GM18867 (cell line): ENCODE data around the gene THAP6.

Experiments
- ATAC-seq: cut with Tn5 transposase; IDR thresholded peaks from one replicate; pipeline ENCODE4 v1.9.1; 2021; ENCODE audit warnings: mild to moderate bottlenecking, moderate library complexity; ENCODE audit not compliant: unreplicated experiment

THAP6 gene

DNA sequence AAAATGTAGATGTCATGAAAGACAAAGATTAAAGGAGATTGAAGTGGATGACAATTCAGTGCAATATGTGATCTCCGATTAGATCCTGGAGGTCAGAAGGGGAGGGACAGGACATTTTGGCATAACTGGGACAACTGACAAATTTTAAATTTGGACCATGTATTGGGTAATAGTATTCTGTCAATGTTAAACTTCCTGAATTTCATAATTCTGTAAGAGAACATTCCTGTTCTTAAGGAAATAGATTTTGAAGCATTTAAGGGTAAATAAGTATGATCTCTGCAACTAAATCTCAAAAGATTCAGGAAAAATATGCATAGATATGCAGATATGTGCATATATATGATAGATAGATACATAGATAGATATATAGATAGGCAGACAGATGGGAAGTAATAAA, 52.6 kb downstream of the THAP6 start:
- ATAC-seq: no peak

DNA sequence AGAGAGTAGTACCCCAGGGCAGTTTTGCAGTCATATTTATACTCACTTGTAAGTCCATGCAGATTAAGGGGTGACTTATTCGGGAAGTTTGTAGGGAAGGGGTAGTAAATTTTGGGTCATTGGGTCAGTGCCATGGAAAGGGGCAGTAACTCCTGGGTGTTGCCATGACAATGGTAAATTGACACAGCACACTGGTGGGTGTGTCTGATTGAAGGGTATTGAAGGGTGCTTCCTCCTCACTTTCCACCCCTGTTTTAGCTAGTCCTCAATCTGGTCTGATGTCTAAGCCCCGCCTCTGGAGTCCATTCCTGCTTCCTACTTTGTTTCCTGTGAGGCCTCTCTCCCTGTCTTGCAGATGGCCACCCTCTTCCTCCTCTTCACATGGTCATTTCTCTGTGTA, 53.5 kb downstream of the THAP6 start:
- ATAC-seq: no peak
